Activated gamma-delta T cell treated with anti-CD3 and anti-CD28 coated beads, Interleukin-2, amount 50 U/mL, for 16 hours (primary cell): ENCODE measurements around the gene MAPK11.
A peak's percentile ranks its signal among the peaks of the same experiment; 100 is the strongest.

Experiments used
- DNase-seq: peaks from one replicate; pipeline ENCODE4 v3.0.0-alpha.2; 2020; ENCODE audit warnings: low read depth

Gene MAPK11

DNA sequence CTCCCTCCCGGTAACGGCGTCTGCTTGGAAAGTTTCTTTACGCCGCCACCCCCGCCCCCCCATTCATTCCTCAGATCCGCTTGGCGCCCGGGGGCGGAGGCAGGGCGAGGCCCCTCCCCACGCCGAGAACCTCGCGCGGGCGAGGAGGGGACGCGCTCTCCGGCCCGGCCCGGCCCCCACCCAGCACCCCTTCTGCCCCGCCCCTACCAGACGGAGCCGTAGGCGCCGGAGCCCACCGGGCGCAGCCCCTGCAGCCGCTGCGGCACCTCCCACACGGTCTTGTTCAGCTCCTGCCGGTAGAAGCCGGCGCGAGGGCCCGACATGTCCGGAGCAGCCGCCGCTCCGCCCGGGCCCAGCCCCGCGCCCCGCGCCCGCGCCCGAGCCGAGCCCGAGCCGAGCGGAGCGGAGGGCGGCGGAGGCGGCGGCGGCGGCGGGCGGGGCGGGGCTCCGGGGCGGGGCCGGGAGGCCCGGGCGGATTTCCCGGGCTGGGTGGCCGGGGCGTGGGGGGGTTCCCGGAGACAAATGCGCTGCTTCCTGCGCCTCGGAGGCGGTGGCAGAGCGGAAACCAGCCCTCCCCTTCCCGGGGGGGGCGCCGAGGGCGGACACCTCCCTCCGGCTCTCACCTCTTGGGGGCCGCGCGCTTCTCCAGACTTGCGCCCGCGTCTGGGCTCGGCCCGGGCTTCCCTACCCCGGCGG lies at the start of gene MAPK11:
Gene MAPK11, minus strand, starts transcription at position 411 of the 696 bp plus-strand sequence. Its CDS starts 88 bp downstream, at position 323.
- peak; percentile 49 for DNase-seq

- no peak for DNase-seq
Observed at GRCh38 chr22:50319503-50319951, 49.3 kb upstream of the MAPK11 start.

DNA sequence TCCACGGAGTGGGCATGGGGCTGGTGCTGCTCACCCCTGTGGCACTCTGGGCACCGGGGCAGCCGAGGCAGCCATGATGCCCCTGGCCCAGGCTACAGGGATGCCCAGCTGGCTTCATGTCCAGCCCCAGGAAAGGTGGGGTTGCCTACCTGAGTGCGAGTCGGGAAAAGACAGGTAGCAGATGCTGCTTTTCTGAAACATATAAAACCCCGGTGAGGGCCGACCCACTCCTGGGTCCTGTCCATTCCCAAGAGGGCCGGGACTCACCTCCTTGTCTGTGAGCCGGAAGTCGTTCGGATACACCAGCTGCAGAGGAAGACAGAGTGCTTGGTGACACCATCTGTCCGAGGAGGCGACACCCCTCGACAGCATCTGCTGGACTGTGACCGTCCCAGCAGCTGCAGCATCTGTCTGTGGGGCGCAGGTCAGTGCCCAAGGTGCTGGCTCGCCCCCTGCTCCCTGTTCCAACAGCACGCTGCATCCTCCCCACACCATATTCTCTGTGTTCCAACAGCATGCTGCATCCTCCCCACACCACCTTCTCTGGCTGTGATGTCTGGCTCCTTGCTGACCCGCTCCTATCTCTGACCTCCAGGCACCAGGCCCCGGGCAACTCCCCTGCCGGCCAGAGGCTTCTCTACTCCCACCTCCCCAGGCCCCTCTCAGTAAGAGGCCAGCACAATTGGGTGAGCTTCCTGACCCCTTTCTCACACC lies 48.7 kb upstream of the MAPK11 start:
- no peak for DNase-seq

DNA sequence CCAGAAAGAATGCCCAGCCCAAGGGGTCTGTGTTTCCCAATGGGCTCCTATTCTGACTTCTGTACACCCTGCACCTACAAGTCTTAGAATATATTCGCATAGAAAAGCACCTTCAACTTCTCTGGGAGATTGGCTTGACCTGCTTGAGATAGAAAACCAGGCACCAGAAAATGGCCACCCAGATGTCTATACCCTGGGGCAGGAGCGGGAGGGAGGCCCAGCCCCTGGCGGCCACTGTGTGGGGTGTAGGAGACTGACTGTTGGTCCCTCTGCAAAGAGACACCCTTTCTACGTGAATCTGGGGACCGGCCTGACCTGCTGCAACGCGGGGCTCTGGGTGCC lies 48.1 kb upstream of the MAPK11 start:
- DNase-seq, result no peak

DNA sequence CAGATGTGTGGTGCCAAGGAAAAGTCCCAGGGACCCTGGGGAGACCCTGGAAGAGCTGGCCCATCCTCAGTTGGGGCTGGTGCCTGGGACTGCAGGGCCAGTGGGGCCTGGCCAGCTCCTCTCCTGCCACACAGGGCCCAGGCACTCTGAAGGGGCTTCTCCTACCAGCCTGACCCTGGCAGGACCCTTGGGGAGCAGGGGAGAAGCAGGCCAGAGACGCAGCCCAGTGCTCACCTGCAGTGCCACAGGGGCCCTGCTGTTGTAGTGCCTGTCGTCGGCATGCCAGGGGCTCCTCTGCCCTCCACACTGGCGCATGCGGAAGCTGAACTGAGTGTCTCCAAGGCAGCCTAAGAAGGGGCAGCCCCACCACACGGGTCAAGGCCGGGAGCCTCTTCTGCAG lies 47.5 kb upstream of the MAPK11 start:
- DNase-seq, result no peak

DNA sequence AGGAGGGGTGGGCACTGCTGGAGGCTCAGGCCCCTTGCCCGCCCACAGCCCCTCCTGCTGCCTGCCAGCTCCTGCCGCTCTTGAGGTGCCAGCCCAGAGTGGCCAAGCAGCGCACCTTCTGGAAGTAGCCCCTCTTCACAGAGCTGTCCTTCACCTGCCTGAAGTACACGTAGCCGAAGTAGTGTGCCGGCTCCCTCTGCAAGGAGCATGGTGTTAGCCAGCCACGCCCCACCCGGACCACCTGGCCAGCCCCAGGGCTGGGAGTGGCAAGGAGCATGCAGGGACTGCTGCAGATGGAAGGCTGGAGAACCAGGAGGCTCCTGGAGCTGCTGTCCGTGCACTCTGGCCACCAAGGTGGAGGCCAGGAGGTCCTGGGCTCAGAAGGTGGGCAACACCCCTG lies 47.0 kb upstream of the MAPK11 start:
- DNase-seq, result no peak

DNA sequence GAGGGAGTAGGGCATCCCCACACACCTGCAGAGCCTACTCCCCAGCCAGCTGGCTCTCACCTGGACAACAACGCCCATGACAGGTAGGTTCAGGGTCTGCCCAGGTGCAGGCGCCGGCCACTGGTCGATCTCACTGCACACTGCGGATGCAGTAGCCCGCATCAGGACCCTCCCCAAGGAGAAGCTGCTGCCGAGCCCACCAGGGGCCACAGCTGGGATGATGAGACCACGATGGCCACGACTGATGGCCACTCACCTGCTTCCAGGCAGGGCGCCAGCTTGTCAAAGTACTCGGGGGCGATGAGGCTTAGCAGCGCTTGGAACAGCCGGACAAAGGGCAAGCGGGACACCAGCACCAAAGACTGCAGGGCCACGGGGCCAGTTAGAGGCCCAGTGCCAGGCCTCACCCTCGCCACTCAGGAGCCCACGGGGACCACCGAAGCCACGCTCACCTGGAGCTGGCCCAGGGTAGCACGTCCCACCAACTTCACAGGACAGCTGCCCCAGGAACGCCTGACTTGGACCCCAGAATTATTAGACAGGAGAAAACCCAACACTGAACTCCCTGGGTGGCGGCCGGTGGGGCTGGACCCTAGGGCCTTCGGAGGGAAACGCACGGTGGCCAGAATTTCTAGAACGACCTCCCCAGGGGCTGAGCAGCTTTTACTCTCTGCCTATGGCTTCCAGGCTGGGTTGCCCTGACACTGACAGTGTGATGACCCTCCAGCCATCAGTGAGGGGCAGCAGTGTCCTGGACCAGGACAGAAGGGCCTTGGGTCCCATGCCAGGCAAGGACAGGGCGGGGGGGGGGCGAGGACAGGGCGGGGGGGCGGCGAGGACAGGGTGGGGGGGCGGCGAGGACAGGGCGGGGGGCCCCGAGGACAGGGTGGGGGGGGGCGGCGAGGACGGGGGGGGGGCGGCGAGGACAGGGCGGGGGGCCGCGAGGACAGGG lies 46.2 kb upstream of the MAPK11 start:
- no peak for DNase-seq

GRCh38 chr22:50315289-50316113 lies 45.3 kb upstream of the MAPK11 start:
- DNase-seq, result no peak

DNA sequence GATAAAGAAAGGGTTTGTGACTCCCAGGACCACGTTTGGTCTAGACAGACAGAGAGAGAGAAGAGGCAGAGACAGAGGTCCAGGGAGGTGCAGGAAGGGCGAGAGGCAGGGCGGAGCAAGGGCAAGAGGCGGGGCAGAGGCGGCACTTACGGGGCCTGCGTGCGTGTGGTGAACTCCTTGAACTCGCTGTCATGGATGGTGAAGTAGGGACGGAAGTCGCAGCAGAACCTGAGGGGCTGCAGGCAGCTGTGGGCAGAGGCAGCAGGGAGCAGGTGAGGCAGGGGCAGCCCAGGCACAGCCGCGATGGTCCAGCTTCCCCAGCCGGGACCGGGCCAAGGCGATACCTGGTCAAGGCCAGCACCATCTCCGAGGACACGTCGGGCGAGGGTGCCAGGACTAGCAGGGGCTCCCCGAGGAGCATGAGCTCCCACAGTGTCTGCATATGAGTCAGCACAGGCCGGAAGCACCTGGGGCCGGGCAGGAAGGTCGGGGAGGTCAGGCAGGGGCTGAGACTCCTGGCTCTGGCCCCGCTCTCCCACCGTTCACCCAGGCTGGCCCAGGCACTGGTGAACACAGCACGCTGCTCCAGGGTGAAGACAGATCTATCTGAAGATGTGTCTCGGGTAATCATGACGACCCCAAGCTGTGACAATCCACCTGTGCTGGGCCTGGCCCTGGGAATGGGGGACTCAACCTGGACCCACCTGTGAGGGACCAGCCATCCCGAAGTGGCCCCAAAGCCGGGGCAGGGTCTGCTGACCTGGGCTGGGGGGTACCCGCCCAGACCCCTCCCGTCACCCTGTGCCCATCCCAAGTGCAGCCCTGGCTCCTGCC lies 44.5 kb upstream of the MAPK11 start:
- peak; percentile 65 for DNase-seq

- DNase-seq, result no peak
Observed at GRCh38 chr22:50314081-50314454, 43.9 kb upstream of the MAPK11 start.

DNA sequence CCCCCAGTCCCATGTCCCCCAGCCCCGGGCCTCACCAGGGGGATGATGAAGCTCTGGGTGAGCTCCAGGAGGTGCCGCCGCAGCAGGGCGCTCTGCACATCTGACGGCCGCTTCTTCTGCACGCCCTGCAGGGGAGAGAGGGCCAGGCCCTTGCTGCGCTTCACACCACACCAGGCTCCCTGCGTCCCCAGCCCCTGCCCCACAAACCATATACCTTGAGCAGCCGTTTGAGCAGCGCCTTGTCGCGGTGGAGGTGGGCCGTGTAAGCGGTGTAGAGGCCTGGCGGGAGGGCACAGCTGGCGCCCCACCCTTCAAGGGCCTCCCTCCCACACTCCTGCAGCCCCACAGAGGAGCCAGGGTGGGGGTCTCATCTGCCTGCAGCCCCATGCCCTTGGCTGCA lies 43.4 kb upstream of the MAPK11 start:
- no peak for DNase-seq

DNA sequence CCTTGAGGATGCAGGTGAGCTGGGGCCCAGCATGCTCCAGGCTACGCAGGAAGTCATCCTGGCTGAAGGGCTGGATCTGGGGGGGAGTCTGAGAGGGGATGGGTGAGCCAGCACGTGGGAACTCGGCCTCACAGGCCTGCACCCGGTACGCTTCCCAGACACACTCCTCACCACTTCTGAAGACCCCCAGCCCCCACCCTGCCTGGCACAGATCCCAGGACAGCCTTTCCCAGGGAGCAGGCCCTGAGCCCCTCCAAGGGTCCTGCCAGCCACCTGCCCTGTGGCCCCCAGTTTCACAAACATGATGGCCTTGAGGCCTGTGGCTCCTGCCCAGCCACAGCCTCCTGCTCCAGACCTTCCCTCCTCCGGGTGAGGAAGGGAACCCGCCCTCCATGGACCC lies 42.8 kb upstream of the MAPK11 start:
- DNase-seq, result no peak

DNA sequence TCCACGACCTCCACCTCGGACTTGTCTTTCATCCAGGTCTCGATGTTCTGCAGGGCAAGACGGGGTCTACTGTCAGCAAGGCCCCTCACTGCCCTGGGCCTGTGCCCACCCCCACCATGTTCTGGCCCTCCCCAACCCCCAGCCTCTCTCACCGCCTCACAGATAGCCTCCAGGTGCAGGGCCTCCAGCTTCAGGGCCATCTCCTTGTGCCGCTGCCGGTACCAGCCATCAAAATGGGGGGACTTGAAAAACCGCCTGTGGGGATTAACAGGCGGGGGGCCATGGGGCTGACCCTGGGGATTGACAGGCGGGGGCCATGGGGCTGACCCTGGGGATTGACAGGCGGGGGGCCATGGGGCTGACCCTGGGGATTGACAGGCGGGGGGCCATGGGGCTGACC lies 42.2 kb upstream of the MAPK11 start:
- DNase-seq, result no peak

DNA sequence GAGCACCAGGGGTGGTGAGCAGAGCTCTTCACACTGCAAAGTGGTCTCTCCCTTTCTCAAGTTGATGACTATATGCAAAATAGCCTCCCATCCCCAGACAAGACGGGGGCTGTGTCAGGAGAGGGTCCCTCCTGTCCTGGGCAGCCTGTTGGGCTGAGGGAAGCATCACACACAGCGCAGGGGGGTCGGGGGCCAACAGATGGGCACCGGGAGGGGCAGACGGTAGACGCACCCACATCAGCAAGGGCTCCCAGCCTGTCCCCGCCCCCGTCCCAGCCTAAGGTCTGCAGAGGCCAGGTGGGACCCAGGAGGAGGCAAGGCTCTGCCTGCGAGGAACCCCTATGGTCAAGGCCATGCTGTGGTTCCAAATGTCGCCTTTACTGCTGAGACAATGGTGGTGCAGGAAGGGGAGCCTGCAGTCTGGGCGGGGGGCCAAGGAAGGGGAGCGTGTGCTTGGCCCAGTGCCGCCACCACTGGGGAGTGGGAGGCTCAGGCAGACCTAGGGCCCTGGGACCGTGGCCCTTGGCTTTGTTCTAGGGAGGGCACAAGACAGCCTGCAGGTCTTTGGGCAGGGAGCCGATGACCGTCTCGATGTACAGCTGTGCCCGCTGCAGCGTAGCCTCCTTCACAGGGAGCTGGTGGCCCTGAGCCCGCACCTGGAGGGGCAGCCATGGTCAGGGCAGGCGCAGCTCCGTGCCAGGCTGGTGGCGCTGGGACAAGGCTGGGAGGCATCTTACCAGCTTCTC lies 41.6 kb upstream of the MAPK11 start:
- DNase-seq, result no peak

DNA sequence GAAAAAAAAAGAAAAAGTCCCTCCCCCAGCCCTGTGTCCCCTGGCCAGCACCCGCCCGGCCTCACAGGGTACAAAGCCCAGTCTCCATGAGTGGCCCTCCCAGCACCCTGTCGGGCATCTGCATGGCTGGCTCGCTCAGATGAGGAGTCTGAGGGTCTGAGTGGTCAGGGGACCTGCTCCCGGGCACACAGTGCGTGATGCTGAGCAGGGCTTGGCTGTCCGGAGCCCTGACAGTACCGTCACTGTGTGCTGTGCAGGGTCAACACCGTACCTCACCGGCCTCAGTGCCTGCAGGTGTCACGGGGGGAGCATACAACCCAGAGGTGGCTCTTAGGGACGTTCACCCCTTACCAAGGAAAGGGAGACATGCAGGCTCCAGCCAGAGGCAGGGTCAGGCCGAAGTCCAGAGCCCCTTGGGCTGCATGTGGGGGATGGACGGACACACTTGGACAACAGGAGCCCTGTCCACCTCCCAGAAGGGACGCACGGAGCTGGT lies 40.8 kb upstream of the MAPK11 start:
- no peak for DNase-seq

DNA sequence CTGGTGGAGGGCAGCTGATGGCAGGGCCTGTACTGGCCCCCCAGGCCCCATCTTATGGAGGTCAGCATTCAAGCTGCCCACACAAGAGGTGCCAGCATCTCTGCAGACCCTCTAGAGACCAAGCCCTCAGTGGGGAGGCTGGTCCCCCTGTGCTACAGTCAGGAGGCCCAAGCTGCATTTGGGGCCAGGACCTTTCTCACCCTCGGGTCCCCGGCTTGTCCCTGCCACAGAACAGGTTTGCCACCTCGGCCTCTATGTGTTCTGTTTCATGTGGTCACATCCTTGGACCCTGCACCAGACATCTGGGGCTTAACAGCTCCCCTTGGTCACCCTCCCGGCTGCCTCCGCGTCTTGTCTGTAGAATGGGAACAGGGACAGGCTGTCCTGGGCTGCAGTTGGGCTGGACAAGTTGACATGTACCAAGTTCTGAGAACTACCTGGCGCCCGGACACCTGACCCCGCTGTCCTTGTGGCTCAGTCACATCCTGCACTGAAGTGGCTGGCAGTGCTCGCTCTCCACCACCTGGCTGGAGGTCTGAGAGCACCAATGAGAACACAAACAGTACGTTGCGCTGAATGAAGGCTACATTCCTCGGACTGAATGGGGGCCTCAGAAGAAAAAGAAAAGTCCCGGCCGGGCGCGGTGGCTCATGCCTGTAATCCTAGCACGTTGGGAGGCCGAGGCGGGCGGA lies 40.0 kb upstream of the MAPK11 start:
- no peak for DNase-seq

GRCh38 chr22:50309601-50309991 lies 39.4 kb upstream of the MAPK11 start:
- no peak for DNase-seq

DNA sequence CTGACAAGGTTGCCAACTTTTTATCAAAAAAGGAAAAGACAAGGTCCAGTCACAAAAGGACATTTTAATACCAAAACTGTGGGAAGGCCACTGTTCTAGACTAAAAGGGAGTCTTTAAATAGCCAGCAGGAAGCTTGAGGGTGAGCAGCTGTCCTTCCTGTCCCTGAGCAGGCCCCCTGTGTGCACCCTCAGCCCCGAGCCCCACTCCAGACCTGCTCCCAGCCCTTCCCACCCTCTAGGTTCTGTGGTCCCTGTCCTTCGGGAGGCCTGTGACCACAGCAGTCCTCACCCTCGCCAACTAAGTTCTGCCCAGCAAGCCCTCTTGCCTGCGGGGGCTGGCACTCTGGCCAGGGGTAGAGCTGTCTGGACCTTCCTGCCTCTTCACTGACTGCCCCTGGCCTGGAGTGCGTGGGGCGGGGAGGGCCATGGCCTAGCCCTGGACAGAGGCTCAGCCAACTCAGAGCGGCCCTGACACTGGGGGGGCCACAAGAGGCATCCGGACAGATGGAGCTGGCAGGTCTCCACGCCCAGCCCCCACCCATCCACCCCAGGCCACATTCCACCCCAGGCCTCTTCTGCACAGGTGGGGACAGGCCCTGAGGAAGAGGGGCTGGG lies 38.9 kb upstream of the MAPK11 start:
- DNase-seq, result no peak

GRCh38 chr22:50308597-50308935 lies 38.4 kb upstream of the MAPK11 start:
- no peak for DNase-seq
